HepG2 (cell line): ENCODE results near the gene MAN1C1. TPM values are rescaled to one million over a fixed set of nuclear protein-coding genes. Genes with fewer than 3 reads are reported as not detected.
A peak's percentile ranks its signal among the peaks of the same experiment; 100 is the strongest.

Experiments used
- MAFK ChIP-seq, 2 experiments: IDR thresholded peaks in 1 of 2; conservative IDR thresholded peaks in 1 of 2; 2 replicates each; pipeline ENCODE4 v1.6.1; 2011; ENCODE audit warnings: improper control_type of control experiment in 2 of 2, low read length in 2 of 2
- MATR3 ChIP-seq: sonication (generic); formaldehyde crosslinking; IDR thresholded peaks from 2 replicates; pipeline ENCODE4 v1.4.0; 2020; ENCODE audit warnings: missing genetic modification reagents
- NCOR1 ChIP-seq: fragments of 200-600 bp; sonication (generic); IDR thresholded peaks from 2 replicates; pipeline ENCODE4 v1.7.0; 2017; ENCODE audit warnings: antibody characterized with exemption, low read length, borderline replicate concordance
- NFRKB ChIP-seq: fragments of 450-650 bp; IDR thresholded peaks from 2 replicates; pipeline ENCODE4 v1.6.1; 2017
- NKX3-1 ChIP-seq: sonication (generic); formaldehyde crosslinking; IDR thresholded peaks from 2 replicates; pipeline ENCODE4 v1.5.0; 2020; ENCODE audit warnings: missing genetic modification reagents
- YEATS2 ChIP-seq: sonication (generic); formaldehyde crosslinking; IDR thresholded peaks from 2 replicates; pipeline ENCODE4 v1.4.0; 2020; ENCODE audit warnings: missing genetic modification reagents, borderline replicate concordance
- ZC3H13 ChIP-seq: sonication (generic); formaldehyde crosslinking; IDR thresholded peaks from 2 replicates; pipeline ENCODE4 v1.8.1; 2023; ENCODE audit warnings: mild to moderate bottlenecking, missing genetic modification reagents, moderate library complexity
- ZFP41 ChIP-seq: sonication (generic); formaldehyde crosslinking; IDR thresholded peaks from 2 replicates; pipeline ENCODE4 v1.4.0; 2020; ENCODE audit warnings: mild to moderate bottlenecking, missing genetic modification reagents, borderline replicate concordance
- ZNF12 ChIP-seq: sonication (generic); formaldehyde crosslinking; IDR thresholded peaks from 2 replicates; pipeline ENCODE4 v1.5.0; 2020; ENCODE audit warnings: missing genetic modification reagents
- ZNF367 ChIP-seq: sonication (generic); formaldehyde crosslinking; IDR thresholded peaks from 2 replicates; pipeline ENCODE4 v1.4.0; 2020; ENCODE audit warnings: missing genetic modification reagents, borderline replicate concordance
- ZNF660 ChIP-seq: sonication (generic); formaldehyde crosslinking; IDR thresholded peaks from 2 replicates; pipeline ENCODE4 v1.5.1; 2020; ENCODE audit warnings: mild to moderate bottlenecking, low read depth, missing genetic modification reagents, borderline replicate concordance
- ZNF782 ChIP-seq: sonication (generic); formaldehyde crosslinking; IDR thresholded peaks from 2 replicates; pipeline ENCODE4 v1.4.0; 2020; ENCODE audit warnings: missing genetic modification reagents, mild to moderate bottlenecking, borderline replicate concordance
- ZSCAN31 ChIP-seq: sonication (generic); formaldehyde crosslinking; IDR thresholded peaks from 2 replicates; pipeline ENCODE4 v1.5.0; 2020; ENCODE audit warnings: low read depth, mild to moderate bottlenecking, missing genetic modification reagents
- polyA plus RNA-seq, 8 experiments: library from polyadenylated mRNA; depleted of rRNA in 3 of 8; stranded (reverse) in 7 of 8; unstranded in 1 of 8; fragments of >200 nt; fragmentation: Illumina TruSeq in 4 of 8; extraction: Trizol in 4 of 8; gene quantifications; 2 replicates each; pipeline versions ENCODE4 v1.2.1 to v1.2.3, GENCODE V29; 2011 to 2016; ENCODE audit warnings: low read depth in 4 of 8, missing spikeins in 1 of 8, mixed read lengths in 1 of 8; ENCODE audit not compliant: insufficient read depth in 1 of 8
- total RNA-seq, 5 experiments: library from RNA; depleted of rRNA; stranded (reverse); fragments of >200 nt; fragmentation: Illumina TruSeq; extraction: Trizol; gene quantifications; 2 replicates each; pipeline ENCODE4 v1.2.3, GENCODE V29; 2016; ENCODE audit warnings: low read depth in 1 of 5
- TF ChIP-seq, protein P1 (sequence below): sonication (generic); formaldehyde crosslinking; IDR thresholded peaks from one replicate; pipeline ENCODE4 v1.5.1; 2020; ENCODE audit warnings: mild to moderate bottlenecking, missing genetic modification reagents; ENCODE audit errors: not compliant biosample characterization
- TF ChIP-seq, protein P2 (sequence below): IDR thresholded peaks from 2 replicates; pipeline ENCODE4 v1.6.1; 2016; ENCODE audit warnings: low read depth
- TF ChIP-seq, protein P3 (sequence below): sonication (generic); formaldehyde crosslinking; IDR thresholded peaks from 2 replicates; pipeline ENCODE4 v1.9.0; 2022; ENCODE audit warnings: low read depth, missing genetic modification reagents

The MAN1C1 gene
- total and polyA plus RNA-seq, 2 of the 13 experiments (the other 11 are each of a cell fraction or from before 2014, with no cell fraction given), result 0.18 to 0.49 TPM

DNA sequence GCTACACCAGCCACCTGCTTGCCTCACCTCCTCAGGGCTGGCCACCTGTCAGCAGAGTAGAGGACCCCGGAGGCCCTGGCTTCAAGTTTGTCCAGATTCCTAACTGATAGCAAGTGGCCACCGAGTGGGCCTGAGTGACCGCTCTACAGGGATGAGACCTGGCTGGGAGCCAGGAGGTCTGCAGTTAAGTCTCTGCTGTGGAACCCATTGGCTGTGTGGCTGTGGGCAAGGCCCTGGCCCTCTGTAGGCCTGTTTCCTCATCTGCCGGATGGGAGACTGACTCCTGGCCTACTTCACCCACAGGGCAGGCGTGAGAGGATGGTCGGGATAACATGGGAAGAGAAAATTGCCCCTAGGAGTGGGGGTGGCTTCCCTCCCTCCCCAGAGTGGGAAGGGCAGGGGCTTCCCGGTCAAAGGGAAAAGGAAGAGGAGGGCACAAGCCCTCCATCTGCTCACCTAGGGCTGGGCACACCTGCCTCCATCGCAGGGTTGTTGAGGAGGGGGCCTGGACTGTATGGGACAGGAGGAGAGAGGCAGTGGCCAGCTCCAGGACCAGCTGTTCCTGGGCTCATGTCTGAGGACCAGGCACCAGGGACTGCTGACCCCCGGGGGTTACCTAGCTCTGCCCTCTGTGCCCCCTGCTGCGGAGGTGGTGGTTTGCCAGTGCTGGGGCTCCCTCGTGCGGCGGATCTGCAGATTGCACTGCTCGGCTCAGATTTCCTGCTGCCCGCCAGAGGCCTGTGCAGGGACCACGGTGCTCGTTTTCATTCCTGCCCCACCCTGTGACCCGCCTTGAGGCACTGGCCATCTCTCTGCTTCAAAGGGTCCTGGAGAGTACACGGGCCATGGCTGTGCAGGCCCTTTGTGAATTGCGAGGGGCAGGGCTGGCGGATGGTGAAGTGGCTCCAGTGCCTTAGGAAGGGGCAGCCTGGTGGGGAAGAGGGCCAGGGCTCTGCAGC lies 194.0 kb downstream of the MAN1C1 start (continued):
- TF ChIP-seq, protein P1, sequence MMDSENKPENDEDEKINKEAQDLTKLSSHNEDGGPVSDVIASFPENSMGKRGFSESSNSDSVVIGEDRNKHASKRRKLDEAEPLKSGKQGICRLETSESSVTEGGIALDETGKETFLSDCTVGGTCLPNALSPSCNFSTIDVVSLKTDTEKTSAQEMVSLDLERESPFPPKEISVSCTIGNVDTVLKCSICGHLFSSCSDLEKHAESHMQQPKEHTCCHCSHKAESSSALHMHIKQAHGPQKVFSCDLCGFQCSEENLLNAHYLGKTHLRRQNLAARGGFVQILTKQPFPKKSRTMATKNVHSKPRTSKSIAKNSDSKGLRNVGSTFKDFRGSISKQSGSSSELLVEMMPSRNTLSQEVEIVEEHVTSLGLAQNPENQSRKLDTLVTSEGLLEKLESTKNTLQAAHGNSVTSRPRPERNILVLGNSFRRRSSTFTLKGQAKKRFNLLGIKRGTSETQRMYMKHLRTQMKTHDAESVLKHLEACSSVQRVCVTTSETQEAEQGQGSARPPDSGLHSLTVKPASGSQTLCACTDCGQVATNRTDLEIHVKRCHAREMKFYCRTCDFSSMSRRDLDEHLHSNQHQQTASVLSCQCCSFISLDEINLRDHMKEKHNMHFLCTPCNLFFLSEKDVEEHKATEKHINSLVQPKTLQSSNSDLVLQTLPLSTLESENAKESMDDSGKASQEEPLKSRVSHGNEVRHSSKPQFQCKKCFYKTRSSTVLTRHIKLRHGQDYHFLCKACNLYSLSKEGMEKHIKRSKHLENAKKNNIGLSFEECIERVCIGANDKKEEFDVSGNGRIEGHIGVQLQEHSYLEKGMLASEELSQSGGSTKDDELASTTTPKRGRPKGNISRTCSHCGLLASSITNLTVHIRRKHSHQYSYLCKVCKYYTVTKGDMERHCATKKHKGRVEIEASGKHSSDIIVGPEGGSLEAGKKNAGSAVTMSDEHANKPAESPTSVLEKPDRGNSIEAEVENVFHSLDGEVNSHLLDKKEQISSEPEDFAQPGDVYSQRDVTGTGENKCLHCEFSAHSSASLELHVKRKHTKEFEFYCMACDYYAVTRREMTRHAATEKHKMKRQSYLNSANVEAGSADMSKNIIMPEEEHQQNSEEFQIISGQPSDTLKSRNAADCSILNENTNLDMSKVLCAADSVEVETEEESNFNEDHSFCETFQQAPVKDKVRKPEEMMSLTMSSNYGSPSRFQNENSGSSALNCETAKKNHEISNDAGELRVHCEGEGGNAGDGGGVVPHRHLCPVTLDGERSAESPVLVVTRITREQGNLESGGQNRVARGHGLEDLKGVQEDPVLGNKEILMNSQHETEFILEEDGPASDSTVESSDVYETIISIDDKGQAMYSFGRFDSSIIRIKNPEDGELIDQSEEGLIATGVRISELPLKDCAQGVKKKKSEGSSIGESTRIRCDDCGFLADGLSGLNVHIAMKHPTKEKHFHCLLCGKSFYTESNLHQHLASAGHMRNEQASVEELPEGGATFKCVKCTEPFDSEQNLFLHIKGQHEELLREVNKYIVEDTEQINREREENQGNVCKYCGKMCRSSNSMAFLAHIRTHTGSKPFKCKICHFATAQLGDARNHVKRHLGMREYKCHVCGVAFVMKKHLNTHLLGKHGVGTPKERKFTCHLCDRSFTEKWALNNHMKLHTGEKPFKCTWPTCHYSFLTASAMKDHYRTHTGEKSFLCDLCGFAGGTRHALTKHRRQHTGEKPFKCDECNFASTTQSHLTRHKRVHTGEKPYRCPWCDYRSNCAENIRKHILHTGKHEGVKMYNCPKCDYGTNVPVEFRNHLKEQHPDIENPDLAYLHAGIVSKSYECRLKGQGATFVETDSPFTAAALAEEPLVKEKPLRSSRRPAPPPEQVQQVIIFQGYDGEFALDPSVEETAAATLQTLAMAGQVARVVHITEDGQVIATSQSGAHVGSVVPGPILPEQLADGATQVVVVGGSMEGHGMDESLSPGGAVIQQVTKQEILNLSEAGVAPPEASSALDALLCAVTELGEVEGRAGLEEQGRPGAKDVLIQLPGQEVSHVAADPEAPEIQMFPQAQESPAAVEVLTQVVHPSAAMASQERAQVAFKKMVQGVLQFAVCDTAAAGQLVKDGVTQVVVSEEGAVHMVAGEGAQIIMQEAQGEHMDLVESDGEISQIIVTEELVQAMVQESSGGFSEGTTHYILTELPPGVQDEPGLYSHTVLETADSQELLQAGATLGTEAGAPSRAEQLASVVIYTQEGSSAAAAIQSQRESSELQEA (CRISPR knock-in tag), result peak; percentile 44
- no peak for TF ChIP-seq NKX3-1 (CRISPR knock-in tag)
- no peak for TF ChIP-seq ZNF782 (CRISPR knock-in tag)
- no peak for TF ChIP-seq NCOR1
- TF ChIP-seq YEATS2 (CRISPR knock-in tag), result 0 out of 2 replicates have a peak, but pooled peaks have one; percentile 32
- TF ChIP-seq ZSCAN31, result no peak
- no peak for TF ChIP-seq ZNF367
- no peak for TF ChIP-seq ZFP41
- TF ChIP-seq, protein P2, sequence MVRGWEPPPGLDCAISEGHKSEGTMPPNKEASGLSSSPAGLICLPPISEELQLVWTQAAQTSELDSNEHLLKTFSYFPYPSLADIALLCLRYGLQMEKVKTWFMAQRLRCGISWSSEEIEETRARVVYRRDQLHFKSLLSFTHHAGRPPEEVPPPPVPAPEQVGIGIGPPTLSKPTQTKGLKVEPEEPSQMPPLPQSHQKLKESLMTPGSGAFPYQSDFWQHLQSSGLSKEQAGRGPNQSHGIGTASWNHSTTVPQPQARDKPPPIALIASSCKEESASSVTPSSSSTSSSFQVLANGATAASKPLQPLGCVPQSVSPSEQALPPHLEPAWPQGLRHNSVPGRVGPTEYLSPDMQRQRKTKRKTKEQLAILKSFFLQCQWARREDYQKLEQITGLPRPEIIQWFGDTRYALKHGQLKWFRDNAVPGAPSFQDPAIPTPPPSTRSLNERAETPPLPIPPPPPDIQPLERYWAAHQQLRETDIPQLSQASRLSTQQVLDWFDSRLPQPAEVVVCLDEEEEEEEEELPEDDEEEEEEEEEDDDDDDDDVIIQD, result no peak
- no peak for TF ChIP-seq MAFK (conservative IDR thresholded peaks at IDR 0.05 in 1 of 2, IDR thresholded peaks at IDR 0.05 in 1 of 2; ENCODE audit: low read length in 2 of 2)
- no peak for TF ChIP-seq ZC3H13 (CRISPR knock-in tag)
- TF ChIP-seq ZNF660 (CRISPR knock-in tag), result no peak
- TF ChIP-seq ZNF12, result no peak
- no peak for TF ChIP-seq NFRKB
- 0 out of 2 replicates have a peak, but pooled peaks have one; percentile 51 for TF ChIP-seq MATR3 (CRISPR knock-in tag)
- TF ChIP-seq, protein P3, sequence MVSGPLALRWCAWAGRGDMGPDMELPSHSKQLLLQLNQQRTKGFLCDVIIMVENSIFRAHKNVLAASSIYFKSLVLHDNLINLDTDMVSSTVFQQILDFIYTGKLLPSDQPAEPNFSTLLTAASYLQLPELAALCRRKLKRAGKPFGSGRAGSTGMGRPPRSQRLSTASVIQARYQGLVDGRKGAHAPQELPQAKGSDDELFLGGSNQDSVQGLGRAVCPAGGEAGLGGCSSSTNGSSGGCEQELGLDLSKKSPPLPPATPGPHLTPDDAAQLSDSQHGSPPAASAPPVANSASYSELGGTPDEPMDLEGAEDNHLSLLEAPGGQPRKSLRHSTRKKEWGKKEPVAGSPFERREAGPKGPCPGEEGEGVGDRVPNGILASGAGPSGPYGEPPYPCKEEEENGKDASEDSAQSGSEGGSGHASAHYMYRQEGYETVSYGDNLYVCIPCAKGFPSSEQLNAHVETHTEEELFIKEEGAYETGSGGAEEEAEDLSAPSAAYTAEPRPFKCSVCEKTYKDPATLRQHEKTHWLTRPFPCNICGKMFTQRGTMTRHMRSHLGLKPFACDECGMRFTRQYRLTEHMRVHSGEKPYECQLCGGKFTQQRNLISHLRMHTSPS (CRISPR knock-in tag), result no peak
